Right atrium auricular region (tissue), 2 donors: ENCODE results near the gene MAIP1. TPM values are rescaled to one million over a fixed set of nuclear protein-coding genes. Genes with fewer than 3 reads are reported as not detected.
A peak's percentile ranks its signal among the peaks of the same experiment; 100 is the strongest.

ENCODE experiments used
- DNase-seq: peaks from one replicate; pipeline ENCODE4 v3.0.0-alpha.2; 2019; ENCODE audit warnings: low spot score
- H3K27ac ChIP-seq, 2 donors: fragments of 200-600 bp; sonication (generic); 1 replicate in 1 of 2; 2 replicates in 1 of 2; pipeline ENCODE4 v1.5.1; 2016 to 2019
- H3K27me3 ChIP-seq, 2 donors: fragments of 200-600 bp; sonication (generic); one replicate each; pipeline versions ENCODE4 v1.5.1 to v1.6.0; 2017 to 2019
- H3K36me3 ChIP-seq: fragments of 200-600 bp; sonication (generic); one replicate; pipeline ENCODE4 v1.5.1; 2016
- H3K4me1 ChIP-seq, 2 donors: fragments of 200-600 bp; sonication (generic); one replicate each; pipeline versions ENCODE4 v1.5.1 to v1.6.0; 2017 to 2019
- H3K4me3 ChIP-seq, 2 donors: fragments of 200-600 bp; sonication (generic); 1 replicate in 1 of 2; 2 replicates in 1 of 2; pipeline ENCODE4 v1.5.1; 2017 to 2019; ENCODE audit warnings: mild to moderate bottlenecking in 1 of 2, moderate library complexity in 1 of 2
- H3K9me3 ChIP-seq, 2 donors: fragments of 200-600 bp; sonication (generic); one replicate each; pipeline ENCODE4 v1.5.1; 2019
- total RNA-seq, 2 donors: library from RNA; depleted of rRNA; stranded (reverse); fragments of >200 nt; gene quantifications; one replicate each; pipeline ENCODE4 v1.1.0, GENCODE V29; 2016
- TF ChIP-seq, protein P1 (sequence below), 2 donors: fragments of 200-600 bp; sonication (generic); IDR thresholded peaks; one replicate each; pipeline ENCODE4 v1.5.1; 2019; ENCODE audit warnings: antibody characterized with exemption in 2 of 2

MAIP1 gene
- total RNA-seq, 2 donors from 2014 or later, result 11.0 to 18.2 TPM

GRCh38 chr2:199979832-199980628, 24.6 kb downstream of the MAIP1 start:
- no peaks in the 10 kb centered on the region for H3K27me3 ChIP-seq
- no peak overlapping the region for H3K27ac ChIP-seq
- H3K4me3 ChIP-seq, result peak overlapping the region in 1 of 2 donors; percentile 17
- peak; percentile 94 for DNase-seq
- TF ChIP-seq, protein P1, sequence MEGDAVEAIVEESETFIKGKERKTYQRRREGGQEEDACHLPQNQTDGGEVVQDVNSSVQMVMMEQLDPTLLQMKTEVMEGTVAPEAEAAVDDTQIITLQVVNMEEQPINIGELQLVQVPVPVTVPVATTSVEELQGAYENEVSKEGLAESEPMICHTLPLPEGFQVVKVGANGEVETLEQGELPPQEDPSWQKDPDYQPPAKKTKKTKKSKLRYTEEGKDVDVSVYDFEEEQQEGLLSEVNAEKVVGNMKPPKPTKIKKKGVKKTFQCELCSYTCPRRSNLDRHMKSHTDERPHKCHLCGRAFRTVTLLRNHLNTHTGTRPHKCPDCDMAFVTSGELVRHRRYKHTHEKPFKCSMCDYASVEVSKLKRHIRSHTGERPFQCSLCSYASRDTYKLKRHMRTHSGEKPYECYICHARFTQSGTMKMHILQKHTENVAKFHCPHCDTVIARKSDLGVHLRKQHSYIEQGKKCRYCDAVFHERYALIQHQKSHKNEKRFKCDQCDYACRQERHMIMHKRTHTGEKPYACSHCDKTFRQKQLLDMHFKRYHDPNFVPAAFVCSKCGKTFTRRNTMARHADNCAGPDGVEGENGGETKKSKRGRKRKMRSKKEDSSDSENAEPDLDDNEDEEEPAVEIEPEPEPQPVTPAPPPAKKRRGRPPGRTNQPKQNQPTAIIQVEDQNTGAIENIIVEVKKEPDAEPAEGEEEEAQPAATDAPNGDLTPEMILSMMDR (IDR thresholded peaks at IDR 0.05), result peak; percentile 84 to 96
- peaks cover 0 to 5% of the 10 kb centered on the region in 2 donors for H3K4me1 ChIP-seq
- H3K36me3 ChIP-seq, result no peaks in the 10 kb centered on the region
- no peaks in the 10 kb centered on the region for H3K9me3 ChIP-seq

DNA sequence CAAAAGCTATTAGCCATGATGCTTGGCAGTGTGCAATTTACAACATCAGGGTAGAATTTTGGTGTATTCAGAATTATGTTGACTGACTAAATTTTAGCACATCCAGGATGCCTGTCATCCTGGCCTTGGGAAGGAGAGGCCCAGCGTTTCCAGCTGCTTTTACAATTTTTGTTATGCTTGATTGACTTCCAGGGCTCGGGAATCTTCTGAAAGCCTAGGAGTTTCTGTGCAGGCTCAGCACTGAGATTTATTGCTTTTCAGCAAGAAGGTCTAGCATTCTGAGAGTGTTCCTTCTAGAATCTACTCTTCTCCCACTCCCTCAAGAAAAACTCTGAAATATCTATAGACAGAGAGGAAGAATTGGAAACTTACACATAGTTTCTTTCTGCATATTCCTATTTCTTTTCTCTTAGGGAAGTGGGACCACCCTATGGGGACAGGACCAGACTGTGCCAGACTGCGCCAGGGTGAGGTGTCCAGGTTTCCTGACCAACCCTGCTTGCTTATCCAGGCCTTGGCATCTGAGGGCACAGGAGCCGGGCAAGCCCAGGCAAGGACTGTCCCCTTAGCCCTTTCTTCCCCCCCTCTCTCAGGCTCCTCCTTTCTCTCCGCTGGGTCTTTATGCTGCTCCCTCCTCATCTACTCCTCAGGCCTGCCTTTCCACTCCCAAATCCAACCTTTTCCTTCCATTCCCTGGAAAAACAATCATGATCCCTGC, 26.9 kb downstream of the MAIP1 start:
- no peaks in the 10 kb centered on the region for H3K27me3 ChIP-seq
- TF ChIP-seq, protein P1 (IDR thresholded peaks at IDR 0.05), result no peak
- H3K27ac ChIP-seq, result no peak overlapping the region
- no peak for DNase-seq
- no peaks in the 10 kb centered on the region for H3K36me3 ChIP-seq
- no peak overlapping the region for H3K4me3 ChIP-seq
- peaks cover 0 to 6% of the 10 kb centered on the region in 2 donors for H3K4me1 ChIP-seq
- no peaks in the 10 kb centered on the region for H3K9me3 ChIP-seq

DNA sequence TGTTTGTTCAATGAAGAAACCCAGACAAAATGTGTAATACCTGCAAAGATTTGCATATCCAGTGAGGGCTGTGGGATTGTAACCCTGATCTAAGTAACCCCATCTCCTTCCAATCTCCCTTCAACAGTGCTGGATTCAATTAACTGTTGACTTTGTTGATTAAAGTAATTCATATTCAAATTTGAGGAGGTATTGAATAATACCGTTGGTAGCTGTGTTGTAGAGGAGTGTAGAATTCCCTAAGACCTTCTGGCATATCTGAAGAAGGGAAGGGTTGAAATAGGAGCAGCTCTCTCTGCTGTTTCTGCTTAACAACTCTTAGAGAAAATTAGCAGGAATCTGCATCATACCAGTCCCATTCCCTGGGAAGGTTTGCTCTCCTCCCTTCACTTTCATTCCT, 28.2 kb downstream of the MAIP1 start:
- Histone ChIP-seq H3K9me3 (no peaks in the 10 kb centered on the region), H3K4me1 (peaks cover 0 to 17% of the 10 kb centered on the region in 2 donors), H3K36me3 (no peaks in the 10 kb centered on the region), H3K27ac (no peak overlapping the region), H3K4me3 (no peak overlapping the region), H3K27me3 (no peaks in the 10 kb centered on the region)
- DNase-seq, result no peak
- TF ChIP-seq, protein P1 (IDR thresholded peaks at IDR 0.05), result no peak

GRCh38 chr2:199984159-199984558, 28.8 kb downstream of the MAIP1 start:
- Histone ChIP-seq H3K36me3 (no peaks in the 10 kb centered on the region), H3K27me3 (no peaks in the 10 kb centered on the region), H3K9me3 (no peaks in the 10 kb centered on the region), H3K27ac (no peak overlapping the region), H3K4me1 (peaks cover 0 to 21% of the 10 kb centered on the region in 2 donors), H3K4me3 (no peak overlapping the region)
- TF ChIP-seq, protein P1 (IDR thresholded peaks at IDR 0.05), result no peak
- DNase-seq, result no peak

- no peaks in the 10 kb centered on the region for H3K36me3 ChIP-seq
- H3K27ac ChIP-seq, result no peak overlapping the region
- H3K9me3 ChIP-seq, result no peaks in the 10 kb centered on the region
- H3K4me3 ChIP-seq, result no peak overlapping the region
- TF ChIP-seq, protein P1 (IDR thresholded peaks at IDR 0.05), result no peak
- DNase-seq, result no peak
- H3K27me3 ChIP-seq, result no peaks in the 10 kb centered on the region
- peaks cover 0 to 18% of the 10 kb centered on the region in 2 donors for H3K4me1 ChIP-seq
Observed at GRCh38 chr2:199984755-199985154, 29.4 kb downstream of the MAIP1 start.
